NCI-H226 (cell line): Measurements from ENCODE around the gene SEC24D.

ENCODE experiments used
- DNase-seq: peaks from one replicate; pipeline ENCODE4 v3.0.0-alpha.2; 2015

Gene SEC24D

DNA sequence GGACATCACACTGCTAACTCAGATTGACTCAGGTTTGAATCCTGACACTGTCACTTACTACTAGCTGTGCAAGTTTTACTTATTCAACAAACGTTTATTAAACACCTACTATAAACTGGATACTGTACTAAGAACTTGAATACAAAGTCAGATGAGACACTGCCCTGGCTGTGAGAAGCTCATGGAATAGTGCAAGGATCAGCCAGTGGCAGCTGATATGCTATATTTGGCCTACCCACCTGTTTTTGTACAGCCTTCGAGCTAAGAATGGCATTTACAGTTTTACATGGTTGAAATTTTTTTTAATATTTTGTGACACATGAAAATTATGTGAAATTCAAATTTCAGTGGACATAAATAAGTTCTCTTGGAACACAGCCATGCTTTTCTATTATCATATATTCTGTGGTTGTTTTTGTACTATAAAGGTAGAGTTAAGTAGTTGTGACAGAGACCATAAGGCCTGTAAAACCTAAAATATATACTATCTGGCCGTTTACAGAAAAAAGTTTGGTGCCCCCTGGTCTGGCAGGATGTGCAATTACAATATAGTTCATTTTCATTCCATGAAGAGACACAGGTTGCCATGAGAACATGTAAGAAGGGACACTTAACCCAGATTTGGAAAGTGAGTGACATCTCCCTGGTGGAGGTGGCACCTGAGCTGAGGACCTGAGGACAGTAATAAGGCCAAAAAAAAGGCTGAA, 3.4 kb upstream of the SEC24D start:
- DNase-seq: no peak

DNA sequence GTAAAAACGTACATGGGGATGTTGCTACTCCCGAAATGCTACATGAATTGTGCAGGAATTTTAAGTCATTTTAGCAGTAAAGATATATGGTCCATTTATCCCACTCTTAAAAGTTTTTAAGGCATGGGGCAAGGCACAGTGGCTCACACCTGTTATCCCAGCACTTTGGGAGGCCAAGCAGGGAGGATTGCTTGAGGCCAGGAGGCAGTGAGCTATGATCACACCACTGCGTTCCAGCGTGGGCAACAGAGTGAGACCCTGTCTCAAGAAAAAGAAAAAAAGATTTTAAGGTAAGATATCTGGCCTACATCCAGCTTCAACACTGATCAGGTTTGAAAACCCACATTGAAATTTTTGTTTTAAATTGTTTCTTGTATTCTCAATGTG, 1.2 kb upstream of the SEC24D start:
- no peak for DNase-seq

DNA sequence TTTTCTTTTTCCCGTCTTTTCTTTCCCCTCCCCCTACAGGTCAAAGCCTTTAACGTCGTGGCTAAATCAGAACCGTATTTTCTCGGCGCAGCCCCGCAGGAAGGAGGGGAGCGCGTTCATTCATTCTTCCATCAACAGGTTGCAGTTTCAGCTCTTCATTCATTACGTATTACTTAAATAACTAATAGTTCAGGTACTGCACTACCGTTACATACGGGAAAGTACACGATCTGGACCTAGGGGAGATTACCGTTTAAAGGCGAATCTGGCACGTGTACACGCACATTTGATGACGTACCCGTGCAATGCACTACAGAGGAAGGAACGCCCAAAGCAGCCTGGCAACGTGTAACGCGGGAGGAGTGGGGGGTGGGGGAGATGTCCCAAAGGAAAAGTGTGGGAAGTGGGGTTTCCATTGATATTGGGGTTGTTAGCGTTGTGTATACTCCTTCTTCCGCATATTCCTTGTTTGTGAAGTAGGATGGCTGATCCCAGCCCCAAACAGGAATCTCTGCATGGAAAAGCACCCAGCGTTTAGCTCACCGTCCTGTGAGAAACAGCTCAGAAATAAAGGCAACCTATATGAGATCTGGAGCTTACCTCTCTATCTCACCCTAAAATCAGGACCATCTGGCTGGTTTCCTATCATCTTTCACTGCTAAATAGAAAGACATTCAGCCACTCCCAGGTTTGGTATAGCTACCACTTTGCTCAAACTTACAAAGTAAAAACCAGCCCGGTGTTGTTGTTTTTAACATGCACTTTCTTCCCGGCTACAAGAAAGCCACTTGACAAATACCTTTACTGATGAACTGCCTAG, 585 bp upstream of the SEC24D start:
- peak; percentile 48 for DNase-seq

DNA sequence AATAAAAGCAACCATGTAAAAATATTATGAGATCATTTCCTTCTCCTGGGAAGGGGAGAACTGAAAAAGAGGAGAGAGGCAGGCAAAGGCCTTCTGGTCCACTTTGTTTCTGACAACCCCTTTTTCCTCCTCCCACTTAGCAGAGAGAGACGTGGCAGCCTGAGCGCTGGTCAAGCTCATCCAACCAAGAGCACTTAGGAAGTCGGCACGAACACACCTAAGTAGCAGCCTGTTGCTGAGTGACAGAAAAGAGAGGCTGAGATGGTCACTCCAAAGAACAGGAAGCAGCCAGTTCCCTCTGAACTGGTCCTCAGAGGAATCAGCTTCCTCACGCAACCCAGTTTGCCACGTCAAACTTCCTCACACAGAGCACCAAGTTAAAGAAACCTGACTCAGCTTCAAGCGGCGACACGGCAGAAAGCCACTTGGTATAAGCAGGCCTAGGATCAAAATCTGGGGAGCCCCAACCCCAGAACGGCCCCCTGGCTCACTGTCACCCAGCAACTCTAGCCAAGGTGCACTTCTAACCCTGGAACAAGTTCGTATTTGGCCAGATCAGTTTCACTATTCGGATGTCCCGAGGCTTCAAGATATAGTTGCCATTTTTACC, 861 bp downstream of the SEC24D start:
- peak; percentile 79 for DNase-seq

DNA sequence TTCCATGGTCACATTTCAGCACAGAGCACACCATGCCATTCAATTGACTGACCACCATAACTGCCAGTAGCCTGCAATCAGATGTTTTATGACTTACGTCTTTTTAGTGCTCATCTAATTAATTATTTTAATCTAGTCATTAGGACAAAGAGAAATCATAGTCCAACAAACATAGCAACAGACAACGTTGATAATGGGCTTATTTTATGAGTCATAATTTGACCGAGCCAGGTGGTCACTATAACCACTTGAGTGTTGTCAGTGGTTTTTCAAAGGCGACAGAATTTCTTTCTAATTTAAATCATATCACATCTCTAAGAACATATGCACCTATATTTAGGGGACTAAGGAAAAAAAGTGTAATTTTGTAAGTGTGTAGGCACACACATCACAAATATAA, 1.9 kb downstream of the SEC24D start:
- DNase-seq: no peak

DNA sequence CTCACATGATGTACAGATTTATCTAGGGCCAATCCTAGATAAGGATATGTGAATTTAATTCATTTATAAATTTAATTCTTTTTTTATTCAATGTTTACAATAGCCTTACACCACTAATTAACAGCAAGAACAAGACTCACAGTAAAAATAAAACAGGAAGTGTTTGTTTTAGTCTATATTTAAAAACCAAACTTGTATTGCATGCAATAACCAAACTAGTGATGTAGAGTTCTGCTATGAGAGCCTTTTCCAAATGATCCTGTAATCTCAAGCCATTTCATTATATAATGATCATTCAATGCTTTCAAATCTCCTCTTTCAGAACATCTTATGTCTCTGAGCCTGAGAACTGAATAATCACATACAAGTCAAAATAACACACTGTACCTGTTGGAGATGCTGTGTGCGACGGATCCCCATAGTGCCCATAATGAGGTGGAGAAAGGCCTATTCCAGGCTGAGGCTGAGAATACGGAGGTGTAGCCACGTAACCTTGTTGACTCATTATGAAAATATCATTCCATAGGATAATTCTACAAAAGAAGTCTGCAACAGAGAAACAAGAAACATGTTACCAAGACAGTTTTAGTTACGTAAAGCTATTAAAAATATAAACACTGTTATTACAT, 2.6 kb downstream of the SEC24D start:
- no peak for DNase-seq

DNA sequence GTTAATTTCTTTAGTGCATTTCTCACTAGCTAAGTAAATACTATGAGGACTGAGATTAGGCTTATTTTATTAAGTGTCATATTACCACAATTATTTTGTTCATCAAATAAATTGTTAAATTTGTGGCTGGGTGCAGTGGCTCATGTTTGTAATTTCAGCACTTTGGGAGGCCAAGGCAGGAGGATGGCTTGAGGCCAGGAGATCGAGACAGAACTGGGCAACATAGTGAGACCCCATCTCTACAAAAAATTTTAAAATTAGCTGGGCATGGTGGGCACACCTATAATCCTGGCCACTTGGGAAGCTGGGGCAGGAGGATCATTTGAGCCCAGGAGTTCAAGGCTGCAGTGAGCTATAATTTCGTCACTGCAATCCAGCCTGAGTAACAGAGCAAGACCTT, 6.8 kb downstream of the SEC24D start:
- no peak for DNase-seq

DNA sequence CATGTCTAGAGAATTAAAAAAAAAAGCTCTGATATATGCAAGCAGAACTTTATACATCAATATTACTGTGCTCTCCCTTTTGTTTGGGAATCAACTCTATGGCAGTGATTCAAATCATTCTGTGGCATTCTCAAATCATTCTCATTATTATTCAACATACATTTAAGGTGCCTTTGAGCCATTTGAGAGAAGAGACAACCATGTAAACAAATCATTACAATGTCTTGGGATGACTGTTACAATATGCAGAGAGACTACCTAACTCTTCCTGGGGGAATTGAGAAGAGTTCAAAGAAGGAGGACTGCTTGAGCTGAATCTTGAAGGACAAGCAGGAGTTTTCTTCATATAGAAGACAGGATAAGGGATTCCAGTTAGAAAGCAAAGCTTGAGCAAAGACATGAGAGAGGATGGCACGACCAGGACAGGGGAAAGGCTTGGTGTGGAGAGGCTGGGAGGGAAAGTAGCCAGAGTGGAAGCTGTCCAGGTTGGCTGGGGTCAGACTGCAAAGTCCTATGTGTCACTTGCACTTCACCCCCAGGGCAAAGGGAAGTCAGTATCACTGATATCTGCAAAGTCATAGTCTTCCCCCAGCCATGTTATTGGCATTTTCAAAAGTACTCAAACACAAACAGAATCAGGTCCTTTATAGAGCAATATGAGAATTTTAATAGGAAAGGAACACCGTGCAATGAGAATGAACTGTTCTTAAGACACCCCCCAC, 9.0 kb downstream of the SEC24D start:
- DNase-seq: no peak

DNA sequence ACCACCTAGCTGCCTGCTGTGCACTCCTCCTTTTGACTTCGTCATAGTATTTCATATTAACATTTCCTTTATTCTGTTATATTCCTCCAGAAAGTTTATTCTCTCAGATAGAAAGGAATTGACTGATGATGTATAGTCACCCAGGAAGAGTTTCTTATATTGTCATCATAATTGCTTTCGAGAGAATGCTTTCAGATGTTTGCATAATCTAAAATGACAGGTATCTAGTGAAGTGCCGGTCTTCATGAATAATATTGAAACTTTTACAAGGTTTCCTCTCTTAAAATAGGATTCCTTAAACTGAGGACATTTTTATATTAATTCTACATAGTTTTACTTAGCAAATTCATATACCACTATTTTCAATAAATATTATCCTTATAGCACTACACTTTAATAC, 10.1 kb downstream of the SEC24D start:
- DNase-seq: no peak

DNA sequence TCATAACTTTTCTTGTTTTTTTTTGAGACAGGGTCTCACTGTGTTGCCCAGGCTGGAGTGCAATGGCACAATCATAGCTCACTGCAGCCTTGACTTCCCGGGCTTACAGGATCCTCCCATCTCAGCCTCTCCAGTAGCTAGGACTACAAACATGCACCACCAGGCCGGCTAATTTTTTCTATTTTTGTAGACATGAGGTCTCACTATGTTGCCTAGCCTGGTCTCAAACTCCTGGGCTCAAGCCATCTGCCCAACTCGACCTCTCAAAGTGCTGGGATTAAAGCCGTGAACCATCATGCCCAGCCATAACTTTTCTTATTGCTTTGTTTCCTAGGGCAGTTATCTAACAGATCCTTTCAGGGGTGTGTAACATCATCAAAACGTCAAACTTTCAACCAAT, 11.8 kb downstream of the SEC24D start:
- DNase-seq: no peak

DNA sequence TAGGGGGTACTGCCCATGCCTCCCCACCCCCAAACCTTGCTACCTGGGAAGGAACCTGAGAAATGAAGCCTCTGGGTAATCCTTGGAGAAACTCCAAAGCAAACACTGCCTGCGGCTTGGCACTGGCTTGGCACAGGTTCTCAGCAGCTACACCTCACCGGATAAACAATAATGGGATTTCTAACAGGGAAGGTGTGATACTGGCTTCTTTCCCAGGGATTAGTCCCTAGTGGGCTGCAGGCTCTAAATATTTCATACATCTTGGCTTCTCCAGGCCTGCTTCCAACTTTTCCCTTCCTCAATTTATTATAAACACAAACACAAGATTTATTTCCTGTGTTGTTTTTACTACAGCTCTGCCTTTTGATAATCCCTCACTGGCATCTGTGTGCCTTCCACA, 12.5 kb downstream of the SEC24D start:
- DNase-seq: peak; percentile 41

DNA sequence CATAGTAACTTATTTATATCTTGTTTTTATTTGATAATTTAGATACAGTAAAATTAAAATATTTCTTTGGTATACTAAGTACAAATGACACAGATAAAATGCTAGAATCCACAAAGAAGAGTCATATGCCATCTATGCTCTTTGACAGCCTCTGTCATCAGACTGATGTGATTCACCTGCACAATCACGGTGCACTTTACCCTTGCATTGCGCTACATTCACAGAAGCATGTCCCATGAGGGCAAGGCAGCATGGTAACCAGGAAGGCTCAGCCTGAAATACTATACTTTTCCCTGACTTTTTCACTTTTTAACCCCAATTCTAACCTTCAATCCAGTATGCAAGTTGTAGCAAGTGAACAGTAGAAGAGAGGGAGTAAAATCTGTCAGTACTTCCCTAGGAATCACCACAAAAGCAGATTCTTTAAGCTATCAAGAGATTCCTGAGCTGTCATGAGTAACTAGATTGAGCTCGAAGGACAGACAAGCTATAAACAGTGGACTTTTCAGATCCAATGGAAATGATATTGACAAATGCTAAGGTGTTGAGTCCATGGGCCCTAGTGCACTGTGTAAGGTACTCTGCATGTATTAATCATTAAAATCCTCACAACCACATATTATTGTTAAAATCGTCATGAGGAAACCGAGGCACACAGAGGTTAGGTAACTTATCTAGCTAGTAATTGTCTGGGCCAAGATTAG, 14.2 kb downstream of the SEC24D start:
- DNase-seq: no peak

DNA sequence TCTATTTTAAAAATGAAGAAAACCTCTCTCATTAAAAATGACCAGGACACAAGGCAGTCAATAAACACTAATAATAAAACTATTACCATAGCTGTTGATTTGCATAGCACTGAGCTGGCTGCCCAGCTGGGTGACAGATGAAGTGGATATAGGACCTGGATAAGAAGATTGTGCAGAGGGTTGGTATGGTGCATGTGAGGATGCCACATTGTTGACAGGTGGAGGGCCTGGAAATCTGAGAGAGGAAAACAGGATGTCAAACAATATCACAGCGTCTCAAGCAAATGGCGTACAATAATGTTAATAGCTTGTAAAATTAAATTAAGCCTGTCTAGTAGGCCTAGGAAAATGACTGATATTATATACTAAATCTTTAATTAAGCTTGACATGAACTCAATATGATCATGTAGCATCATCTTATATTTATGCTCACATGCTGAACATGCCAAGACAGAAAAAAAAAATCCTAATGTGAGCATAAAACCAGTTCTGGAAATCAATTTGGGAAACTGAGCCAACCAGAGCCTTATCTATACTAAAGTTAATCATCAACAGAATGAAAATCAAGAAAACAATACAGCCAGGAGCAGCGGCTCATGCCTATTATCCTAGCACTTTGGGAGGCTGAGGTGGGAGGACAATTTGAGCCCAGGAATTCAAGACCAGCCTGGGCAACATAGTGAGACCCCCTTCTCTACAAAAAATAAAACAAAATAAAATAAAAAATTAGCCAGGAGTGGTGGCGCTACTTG, 18.6 kb downstream of the SEC24D start:
- no peak for DNase-seq

DNA sequence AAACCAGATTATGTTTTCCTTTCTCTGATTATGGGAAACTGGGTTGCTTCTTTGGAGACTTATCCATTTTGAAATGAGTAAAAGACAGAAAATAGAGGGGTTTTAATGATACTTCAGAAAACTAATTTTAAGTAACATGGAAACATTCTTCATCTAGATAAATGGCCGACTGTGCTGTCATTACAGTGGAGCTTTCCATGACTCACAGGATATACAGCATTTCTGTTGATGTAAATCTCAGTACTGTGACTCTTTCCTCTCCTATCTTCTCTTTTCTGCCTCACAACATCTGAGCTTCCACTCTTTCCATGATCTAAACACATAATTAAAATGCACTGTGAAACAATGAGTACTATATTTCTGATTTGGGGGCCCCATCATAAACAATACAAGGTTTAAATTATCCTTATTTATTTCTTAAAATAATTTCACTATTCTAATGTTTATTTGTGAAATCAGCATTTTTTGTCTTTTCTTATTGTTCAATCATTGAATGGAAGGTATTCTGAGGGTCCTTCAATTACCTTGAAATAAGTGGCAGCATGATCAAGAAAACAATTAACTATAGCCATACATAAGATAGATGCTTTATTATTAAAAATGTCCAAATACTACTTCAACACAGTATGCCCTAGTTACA, 19.3 kb downstream of the SEC24D start:
- no peak for DNase-seq

DNA sequence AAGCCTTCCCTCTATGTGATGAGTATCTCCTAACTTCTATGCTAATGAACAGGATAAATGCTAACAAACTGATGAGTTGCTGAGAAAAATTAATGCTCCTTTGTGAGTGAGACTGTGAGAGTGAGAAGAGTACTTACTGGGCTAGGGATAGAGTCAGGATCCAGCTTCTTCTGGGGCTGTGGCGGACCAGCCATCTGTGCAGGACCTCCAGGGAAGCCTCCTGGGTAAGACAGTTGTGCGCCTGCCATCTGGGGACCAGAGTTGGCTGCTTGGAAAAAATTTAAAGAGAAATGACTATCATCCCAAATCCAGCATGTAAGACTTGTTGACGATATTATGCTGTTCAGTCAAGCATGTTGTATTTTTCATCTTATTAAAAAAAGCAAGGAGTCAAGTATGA, 21.0 kb downstream of the SEC24D start:
- no peak for DNase-seq

DNA sequence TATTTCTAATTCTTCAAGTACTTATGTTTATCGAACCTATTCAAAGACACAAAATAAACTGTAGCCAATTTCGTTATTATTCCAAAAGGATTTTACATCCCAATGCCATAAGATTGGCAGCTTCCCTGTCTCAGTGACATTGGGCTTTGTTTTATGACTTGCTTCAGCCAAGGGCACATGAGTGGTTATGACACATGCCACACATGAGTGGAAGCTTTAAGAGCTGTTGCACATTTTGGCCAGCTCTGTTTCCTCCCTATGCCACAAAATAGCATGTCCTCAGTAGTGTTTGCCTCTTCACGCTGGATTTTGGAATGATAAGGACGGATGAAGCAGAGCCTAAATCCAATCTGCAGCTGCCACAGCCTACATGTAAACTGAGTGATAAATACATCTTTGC, 21.9 kb downstream of the SEC24D start:
- no peak for DNase-seq

DNA sequence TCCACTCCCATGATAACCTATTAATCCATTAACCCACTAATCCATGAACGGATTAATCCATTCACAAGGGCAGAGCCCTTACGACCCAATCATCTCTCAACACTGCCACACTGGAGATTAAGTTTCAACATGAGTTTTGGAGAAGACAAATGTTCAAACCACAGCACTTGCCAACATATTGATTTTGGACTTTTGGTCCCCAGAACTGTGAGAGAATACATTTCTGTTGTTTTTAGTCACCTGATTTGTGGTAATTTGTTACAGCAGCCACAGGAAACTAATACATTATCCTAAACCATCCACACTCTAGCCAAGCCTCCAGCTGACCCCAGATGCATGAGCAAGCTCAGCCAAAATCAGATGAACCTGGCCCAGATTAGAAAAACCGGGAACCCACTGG, 22.4 kb downstream of the SEC24D start:
- no peak for DNase-seq

DNA sequence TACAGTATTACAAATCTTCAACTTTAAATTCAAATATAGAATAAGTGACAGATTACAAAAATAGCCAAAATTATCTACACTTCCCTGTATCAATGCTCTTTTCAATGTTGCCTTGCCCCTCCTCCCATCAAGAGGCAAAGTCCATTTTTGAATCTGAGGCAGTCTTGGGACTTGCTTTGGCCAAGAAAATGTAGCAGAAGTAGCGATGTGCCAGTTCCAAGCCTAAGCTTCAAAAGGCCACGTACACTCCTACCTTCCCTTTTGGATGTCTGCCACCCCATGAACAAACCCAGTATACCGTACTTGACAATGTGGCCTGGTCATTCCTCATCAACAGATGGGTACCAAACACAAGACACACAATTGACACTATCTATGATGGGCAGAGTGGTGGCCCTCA, 24.1 kb downstream of the SEC24D start:
- no peak for DNase-seq

DNA sequence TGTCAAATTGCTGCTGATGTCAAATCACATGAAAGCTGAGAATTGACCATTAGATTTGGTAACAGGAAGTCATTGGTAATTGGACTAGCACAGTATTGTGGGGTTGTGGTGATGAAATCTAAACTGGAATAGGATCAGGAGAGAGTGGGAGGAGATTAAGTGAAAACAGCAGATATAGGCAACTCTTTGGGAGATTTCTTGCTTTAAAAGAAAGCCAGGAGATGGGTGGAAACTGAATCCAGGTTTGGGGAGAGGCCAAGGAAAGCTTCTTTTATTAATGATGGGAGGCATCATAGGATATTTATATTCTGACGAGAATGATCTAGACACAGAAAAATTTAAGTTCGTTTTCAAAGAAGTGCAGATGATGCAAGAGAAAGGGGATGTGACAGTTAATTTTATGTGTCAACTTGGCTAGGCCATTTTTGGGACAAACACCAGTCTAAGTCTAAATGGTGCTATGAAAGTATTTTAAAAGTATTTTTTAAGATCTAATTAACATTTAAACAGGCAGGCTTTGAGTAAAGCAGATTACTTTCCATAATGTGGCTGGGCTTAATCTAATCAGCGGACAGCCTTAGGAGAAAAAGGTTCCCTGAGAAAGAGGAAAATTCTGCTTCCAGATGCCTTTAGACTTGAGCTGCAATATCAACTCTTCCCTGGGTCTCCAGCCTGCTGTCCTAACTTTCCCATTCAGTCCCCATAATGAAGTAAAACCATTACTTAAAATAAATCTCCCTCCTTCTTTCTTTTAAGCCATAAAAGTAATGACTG, 24.7 kb downstream of the SEC24D start:
- no peak for DNase-seq

DNA sequence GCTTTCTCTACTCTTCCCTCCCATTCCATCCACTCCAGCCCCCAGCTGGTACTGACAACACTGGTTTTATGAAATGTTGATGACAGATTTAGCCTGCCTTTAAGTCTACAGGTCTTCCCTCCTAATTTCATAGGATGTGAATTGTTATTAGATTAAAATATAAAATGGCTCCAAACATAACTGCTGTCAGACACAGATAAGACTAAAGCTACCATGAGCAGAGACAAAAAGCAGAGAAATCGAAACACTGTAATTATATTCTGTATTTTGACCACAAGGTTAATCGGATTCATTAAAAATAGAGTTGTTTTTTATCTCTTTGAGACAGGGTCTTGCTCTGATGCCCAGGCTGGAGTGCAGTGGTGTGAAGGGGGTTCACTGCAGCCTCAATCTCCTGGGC, 28.3 kb downstream of the SEC24D start:
- no peak for DNase-seq
